Fibroblast of the aortic adventitia (primary cell): ENCODE measurements around the gene RRBP1. TPM values are rescaled to one million over a fixed set of nuclear protein-coding genes. Genes with fewer than 3 reads are reported as not detected.

Source experiments
- DNase-seq: peaks from one replicate; pipeline ENCODE4 v3.0.0-alpha.2; 2010; ENCODE audit warnings: low read depth
- H3K4me3 ChIP-seq: 2 replicates; pipeline ENCODE4 v1.5.1; 2011; ENCODE audit warnings: low read depth, mild to moderate bottlenecking, control low read depth, low read length, moderate library complexity
- CTCF ChIP-seq: IDR thresholded peaks from 2 replicates; pipeline ENCODE4 v1.5.1; 2011; ENCODE audit warnings: mild to moderate bottlenecking, low read length, control low read depth, inconsistent platforms; ENCODE audit not compliant: insufficient read depth
- total RNA-seq: library from RNA; depleted of rRNA; stranded (reverse); fragments of >200 nt; gene quantifications from 2 replicates; pipeline ENCODE4 v1.2.3, GENCODE V29; 2012; ENCODE audit warnings: low replicate concordance

RRBP1 gene
- total RNA-seq, 1 donor, result 95.5 TPM

- no peak for DNase-seq
- H3K4me3 ChIP-seq, result no peak overlapping the region
- no peak for TF ChIP-seq CTCF
These were observed 9.7 kb upstream of the RRBP1 start for GRCh38 chr20:17691758-17692157.

- DNase-seq, result no peak
- no peak overlapping the region for H3K4me3 ChIP-seq
- no peak for TF ChIP-seq CTCF
These were observed 8.1 kb upstream of the RRBP1 start for GRCh38 chr20:17690144-17690543.

GRCh38 chr20:17688965-17689364, 6.9 kb upstream of the RRBP1 start:
- DNase-seq, result no peak
- no peak overlapping the region for H3K4me3 ChIP-seq
- no peak for TF ChIP-seq CTCF

- H3K4me3 ChIP-seq, result no peak overlapping the region
- TF ChIP-seq CTCF, result no peak
- DNase-seq, result no peak
These were observed 5.8 kb upstream of the RRBP1 start for GRCh38 chr20:17687800-17688199.

- no peak for TF ChIP-seq CTCF
- no peak for DNase-seq
- no peak overlapping the region for H3K4me3 ChIP-seq
These were observed 3.1 kb upstream of the RRBP1 start for GRCh38 chr20:17685168-17685567.

GRCh38 chr20:17684077-17684888, 2.2 kb upstream of the RRBP1 start:
- no peak overlapping the region for H3K4me3 ChIP-seq
- no peak for DNase-seq
- TF ChIP-seq CTCF, result no peak
